Stimulated activated CD4-positive, alpha-beta T cell treated with anti-CD3 and anti-CD28 coated beads, Interleukin-12 subunit alpha, Interleukin-12 subunit beta, amount 100 ng/mL, for 4 hours (primary cell): ENCODE measurements around the gene SEC63.
"Not testable (repeated sequence)": the region's sequence is repeated elsewhere in the genome, so short reads cannot be mapped to it uniquely, and the experiment has no call there.

Experiments
- DNase-seq: peaks from one replicate; pipeline ENCODE4 v3.0.0-alpha.2; 2020

Gene SEC63

DNA sequence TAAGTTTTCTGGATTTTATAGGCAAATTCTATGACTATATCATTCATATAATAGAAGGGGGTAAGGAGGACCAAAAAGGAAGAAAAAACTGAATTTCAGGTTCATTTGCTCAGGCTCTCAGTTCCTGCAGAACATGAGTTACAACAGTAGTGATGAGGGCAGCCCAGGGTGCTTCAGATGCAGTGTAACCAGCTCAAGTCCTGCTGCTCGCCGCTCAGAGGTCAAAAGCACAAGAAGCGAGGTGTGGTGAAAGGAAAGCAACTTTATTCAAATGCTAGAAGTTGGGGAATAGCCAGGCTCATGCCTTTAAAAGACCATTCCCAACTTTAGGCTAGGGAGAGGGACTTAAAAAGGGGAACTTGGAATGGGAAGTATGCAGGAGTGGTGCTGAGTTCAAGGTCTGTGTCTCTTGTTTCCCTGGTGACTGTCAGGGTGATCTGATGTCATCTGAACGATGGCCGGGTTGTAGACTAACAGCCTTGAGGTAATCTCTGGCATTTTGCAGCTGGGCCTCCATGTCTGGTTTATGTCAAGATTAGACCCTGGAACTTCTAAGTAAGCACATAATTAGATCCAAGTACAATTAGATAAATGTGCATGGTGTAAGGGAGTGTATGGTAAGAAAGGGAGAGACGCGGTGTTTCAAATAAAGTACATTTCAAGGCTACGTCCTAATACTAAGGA is 14.5 kb upstream of the SEC63 start:
- DNase-seq, result no peak

DNA sequence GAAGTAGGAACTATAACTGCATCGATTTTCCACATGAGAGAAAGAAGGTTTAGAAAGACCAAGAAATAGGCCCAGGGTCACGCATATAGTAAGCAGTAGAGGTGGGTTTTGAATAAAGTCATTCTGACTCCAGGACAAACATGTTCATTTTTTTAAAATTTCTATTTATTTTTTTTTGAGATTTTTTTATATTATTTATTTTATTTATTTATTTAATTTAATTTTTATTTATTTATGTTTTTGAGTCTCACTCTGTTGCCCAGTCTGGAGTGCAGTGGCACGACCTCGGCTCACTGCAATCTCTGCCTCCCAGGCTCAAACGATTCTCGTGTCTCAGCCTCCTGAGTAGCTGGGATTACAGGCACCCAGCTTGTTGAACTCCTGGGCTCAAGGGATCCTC is 13.2 kb upstream of the SEC63 start:
- no peak for DNase-seq

DNA sequence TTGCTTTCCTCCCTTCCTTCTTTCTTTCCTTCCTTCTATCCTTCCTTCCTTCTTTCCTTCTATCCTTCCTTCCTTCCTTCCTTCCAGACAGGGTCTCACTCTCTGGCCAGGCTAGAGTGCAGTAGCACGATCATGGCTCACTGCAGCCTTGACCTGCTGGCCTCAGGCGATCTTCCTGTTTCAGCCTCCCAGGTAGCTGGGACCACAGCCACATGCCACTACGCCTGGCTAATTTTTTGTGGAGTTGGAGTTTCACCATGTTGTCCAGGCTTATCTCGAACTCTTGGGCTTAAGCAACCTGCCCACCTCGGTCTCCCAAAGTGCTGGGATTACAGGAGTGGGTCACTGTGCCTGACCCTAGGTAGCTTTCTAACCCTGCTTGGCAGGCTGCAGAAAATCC is 12.2 kb upstream of the SEC63 start:
- no peak for DNase-seq

DNA sequence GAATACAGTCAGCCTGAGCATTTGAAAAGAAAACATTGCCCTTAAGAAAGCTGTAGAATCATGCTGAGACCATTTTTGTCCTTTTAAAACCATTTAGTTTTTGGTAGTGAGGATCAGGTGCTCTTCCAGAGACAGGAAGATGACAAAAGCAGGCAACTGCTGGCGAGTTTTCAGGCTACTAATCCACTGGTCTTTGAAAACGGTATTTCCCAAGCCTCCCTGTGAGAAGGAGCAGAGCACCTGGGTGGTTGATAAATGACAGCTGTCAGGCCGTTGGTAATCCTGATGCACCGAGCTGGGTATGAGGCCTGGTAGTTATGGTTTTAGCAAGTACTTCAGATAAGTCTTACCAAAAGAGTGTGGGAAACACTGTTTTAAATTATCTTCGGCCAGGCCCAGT is 10.1 kb upstream of the SEC63 start:
- DNase-seq, result no peak

DNA sequence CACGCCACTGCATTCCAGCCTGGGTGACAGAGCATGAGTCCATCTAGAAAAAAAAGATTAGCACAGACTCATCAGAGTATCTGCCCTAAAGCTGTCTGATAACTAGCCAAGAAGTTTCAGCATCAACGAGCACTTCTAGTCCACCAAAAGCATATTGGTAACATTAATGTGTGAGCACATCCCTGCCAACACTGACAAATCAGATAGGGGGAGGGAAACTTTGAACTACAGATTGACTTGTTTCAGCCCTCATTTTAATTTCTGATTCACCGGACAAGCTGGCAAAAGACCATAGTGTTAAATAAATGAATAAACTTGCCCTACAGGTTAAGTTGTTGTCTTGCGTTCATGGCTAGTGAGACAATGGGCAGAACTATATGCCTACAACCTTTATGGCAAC is 7.7 kb upstream of the SEC63 start:
- DNase-seq, result no peak

DNA sequence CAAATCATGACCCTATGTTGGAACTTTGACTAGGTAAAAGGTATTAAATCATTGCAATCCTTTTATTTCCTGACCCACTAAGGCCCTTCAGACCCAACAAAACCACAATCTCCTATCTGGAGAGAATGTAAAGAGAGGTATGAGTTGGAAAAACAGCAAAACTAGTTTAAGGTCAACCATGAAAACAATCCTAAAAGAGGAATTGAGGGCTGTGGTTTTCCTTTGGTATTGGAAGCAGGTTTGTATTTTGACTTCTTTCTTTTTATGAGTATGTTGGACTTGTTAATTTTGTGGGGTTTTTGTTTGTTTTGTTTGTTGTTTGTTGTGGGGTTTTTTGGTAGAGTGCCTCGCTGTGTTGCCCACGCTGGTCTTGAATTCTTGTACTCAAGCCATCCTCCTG is 4.7 kb upstream of the SEC63 start:
- DNase-seq, result no peak

DNA sequence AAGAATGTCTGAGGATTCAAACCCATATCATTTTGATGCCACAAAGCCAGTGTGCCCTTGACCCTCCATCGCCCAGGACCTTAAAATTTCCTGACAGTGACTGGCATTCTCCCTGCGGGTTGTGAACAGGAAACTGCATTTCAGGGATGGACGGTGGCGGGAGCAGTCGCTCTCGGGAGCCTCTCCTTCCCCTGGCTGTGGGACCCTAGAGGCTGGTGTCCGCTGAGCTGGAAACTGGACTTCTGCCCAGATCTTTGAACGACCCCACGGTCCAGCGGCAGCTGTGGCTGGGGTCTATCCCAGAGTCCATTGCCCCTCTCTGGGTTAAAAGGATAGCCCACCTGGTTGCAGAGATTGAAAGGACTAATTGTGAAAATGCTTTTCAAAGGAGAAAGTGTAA is 1.4 kb upstream of the SEC63 start:
- no peak for DNase-seq

DNA sequence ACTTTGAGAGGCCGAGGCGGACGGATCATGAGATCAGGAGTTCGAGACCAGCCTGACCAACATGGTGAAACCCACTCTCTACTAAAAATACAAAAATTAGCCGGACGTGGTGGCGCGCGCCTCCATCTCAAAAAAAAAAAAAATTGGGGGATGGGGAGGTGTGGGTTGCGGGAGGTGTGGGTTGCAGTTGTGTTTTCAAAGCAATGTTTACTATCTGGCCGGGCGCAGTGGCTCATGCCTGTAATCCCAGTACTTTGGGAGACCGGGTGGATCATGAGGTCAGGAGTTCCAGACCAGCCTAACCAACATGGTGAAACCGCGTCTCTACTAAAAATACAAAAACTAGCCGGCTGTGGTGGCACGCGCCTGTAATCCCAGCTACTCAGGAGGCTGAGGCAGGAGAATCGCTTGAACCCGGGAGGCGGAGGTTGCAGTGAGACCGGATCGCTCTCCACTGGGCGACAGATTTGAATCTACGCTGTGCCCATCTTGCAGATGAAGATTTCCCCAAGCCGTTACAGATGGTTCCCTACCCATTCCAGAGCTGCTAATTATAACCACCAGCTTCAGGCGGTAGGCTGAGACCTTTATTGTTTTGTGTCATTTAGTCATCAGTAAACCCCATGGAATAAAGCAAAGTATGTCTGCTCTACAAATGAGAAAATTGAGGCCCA is 818 bp upstream of the SEC63 start:
- not testable (repeated sequence) for DNase-seq

DNA sequence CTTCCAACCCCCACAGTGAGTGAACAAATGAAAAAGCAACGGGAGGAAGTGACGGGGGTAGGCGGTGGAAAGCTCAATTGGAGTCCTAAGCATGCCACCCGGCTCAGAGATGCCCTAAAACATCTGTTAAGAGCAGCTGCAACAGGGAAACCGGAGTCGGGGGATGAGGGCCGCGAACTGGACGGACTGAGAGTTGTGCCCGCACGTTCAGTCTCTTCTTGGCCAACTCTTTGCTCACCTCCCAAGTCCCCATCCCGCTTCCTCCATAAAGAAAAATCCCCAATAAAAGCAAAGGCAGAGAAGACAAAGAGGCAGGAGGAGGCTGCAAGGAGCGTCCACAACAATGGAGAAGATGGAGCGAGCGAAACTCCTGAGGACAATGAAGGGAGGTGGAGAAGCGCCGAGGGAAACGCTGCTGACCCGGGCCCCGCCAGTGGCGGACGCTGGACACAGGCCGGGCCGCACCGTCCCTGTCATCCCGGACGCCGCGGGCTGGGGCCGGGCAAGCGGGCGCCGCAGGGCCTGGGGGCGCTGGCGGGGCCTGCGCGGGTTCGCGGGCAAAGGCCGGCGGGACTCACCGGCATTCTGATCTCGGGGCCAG is 600 bp downstream of the SEC63 start:
- DNase-seq, result peak; percentile 52

DNA sequence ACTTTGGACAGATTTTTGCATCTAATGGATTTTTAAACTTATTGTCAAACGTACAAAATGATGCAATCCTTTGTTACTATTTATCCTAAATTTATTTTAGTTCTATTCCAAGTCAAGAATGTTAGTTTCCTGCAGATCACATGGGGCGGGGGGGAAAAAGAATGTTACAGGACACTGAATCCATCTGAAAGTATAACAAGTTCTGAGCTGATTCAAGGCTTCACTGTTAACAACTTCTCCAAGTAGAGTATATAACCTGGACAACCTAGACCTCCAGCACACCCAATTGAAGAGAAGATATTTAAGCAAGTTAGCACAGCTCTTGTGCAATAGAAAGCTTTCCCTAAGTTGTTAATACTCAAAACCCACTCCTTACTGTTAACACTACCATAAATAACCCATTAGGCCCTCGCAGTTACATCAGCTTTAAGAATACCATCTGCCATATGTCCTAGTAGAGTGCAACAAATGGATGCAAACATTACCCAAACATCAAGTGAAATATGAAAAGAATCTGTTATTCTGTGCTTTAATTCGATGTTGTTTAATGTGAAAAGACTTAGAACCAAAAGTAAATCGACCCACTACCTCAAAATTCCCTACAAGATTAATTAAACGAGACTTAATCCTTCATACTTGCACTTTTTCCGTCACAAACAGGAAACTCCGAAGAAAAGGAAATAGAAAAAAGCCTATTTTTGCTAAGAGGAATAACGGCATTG is 1.3 kb downstream of the SEC63 start:
- no peak for DNase-seq

DNA sequence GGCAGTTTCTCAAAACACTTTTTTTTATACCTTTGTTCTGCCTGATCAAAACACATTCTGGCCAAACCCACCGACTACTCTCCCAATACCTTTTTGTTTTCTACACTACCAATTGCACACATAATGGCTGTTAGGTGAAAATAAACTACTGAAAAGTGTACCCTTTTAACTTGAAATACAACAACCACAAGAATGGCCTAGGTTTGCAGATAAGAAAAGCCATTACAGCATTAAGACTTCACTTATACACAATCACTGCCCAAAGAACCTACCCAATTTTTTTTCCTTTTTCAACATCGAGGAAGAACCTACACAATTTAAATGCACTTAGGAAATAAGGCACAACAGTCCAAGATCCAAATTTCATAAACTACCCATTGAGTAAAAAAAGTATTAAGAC is 1.8 kb downstream of the SEC63 start:
- no peak for DNase-seq

DNA sequence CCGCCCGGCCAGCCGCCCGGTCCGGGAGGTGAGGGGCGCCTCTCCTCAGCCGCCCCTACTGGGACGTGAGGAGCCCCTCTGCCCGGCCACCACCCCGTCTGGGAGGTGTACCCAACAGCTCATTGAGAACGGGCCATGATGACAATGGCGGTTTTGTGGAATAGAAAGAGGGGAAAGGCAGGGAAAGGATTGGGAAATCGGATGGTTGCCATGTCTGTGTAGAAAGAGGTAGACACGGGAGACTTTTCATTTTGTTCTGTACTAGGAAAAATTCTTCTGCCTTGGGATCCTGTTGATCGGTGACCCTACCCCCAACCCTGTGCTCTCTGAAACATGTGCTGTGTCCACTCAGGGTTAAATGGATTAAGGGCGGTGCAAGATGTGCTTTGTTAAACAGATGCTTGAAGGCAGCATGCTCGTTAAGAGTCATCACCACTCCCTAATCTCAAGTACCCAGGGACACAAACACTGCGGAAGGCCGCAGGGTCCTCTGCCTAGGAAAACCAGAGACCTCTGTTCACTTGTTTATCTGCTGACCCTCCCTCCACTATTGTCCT is 4.1 kb downstream of the SEC63 start:
- DNase-seq, result not testable (repeated sequence)

DNA sequence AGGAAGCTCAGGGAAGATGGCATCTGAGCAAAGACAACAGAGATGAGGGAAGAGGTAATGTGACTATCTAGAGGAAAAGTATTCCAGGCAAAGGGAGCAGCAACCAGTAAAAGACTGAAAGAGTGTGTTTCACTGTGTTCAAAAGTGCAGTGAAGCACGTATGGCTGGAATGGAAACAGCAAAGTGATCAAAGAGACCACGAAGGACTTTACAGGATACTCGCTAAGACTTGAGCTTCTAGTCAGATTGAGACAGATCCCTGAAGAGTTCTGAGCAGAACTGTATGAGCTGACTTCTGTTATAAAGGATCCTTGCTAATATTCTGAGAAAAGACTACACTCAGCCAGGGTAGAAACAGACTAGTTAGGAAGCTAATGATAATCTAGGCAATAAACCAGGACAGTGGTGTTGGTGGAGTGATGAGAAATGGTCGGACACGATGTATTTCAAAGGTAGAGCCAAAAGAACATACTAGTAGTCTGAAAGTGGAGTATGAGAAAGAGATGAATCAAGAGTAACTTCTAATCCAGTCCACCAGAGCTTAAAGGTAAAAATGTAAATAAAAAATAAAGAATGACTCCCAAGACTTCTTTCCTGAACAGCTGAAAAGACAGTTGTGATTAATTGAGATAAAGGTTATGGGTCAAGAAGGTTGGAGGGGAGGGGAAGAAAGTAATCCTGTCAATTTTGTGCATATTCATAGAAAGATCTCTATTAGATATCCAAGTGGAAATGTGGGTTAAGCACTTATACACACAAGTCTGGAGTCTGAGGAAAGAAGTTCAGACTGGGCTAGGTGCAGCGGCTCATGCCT is 14.2 kb downstream of the SEC63 start:
- no peak for DNase-seq

DNA sequence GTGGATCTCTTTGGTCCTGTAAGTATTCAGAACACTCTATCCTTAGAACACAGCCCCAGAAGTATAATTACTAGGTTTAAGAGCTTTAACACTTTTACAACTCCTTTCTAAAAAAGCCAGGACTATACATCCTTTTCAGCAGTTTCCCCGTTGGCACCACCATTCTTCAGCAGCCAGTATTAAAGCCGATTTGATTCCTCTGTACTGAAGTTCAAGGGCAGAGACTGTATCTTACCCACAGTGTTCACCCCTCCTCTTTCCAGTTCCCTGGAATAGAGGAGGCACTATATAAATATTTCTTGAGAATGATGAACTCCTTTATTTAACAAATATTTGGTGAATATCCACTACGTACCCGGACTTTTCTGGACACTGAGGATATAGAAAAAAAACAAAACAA is 15.9 kb downstream of the SEC63 start:
- no peak for DNase-seq

DNA sequence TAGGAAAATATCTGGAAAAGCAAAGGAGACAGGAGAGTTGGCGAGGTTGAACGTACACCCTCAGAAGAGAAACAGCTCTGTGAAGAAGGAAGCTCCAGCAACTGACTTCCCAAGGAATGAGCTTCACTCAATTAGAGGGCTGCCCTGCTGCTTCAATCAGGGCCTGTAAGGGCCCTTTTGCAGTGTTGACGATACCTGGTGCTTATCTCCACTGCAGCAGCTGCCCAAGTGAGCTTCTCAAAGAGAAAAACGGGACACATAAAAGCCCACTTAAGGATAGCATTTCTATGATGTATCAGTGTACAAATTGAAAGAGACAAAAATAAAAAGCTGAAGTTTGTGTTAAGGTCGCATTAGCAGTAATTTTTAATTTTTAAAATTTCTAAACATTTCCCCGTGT is 16.4 kb downstream of the SEC63 start:
- DNase-seq, result no peak

DNA sequence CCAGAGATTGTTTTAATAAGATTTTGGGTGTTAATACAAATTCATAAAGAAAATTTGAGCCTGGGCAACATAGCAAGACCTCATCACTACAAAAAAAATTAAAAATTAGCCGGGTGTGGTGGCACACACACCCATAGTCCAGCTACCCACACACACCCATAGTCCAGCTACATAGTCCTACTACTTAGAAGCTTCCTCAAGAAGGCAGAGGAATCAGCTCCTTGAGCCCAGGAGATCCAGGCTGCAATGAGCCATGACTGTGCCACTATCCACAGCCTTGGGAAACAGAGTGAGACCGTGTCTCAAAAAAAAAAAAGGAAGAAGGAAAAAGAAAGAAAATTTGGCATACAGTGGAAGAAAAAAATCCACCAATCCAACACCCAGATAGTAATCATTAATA is 16.8 kb downstream of the SEC63 start:
- DNase-seq, result no peak

DNA sequence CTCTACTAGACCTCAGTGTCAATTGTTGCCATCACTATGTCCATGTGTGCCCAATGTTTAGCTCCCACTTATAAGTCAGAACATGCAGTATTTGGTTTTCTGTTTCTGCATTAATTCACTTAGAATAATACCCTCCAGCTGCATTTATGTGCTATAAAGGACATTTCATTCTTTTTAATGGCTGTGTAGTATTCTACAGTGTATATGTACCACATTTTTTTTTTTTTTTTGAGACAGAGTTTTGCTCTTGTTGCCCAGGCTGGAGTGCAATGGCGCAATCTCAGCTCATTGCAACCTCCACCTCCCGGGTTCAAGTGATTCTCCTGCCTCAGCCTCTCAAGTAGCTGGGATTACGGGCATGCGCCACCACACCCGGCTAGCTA is 21.1 kb downstream of the SEC63 start:
- not testable (repeated sequence) for DNase-seq

DNA sequence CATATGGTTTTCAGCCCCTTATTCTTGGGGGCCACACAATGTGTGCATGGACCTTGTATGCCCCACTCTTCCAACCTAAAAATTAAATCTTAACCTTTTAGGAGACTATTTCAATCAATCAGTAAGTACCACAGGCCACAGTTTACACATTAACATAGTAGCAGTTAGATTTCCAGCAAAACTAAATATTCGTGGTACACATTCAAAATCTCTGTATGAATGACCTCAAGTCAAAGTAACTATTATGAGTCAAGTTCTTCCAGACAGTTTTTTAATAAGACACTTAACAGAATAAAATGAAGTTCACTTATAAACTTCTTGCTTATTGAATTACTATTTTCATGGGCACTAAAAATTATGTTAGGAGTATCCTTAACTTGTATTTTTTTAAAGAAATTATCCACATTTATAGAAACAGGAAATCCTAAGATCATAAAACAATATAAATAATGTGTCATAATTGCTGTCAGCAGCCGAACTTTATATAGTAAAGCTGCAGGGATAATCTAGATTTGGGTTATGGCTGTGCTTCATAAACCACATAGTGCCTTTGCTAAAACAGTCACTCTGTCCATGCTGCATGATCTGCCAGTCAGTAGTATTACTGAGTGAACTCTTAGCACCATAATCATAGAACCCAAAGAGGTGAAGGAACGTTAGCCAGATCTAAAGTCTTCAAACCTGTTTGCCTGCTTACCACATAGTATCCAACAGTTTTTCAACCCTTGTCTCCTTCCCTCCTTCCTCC is 21.7 kb downstream of the SEC63 start:
- no peak for DNase-seq

DNA sequence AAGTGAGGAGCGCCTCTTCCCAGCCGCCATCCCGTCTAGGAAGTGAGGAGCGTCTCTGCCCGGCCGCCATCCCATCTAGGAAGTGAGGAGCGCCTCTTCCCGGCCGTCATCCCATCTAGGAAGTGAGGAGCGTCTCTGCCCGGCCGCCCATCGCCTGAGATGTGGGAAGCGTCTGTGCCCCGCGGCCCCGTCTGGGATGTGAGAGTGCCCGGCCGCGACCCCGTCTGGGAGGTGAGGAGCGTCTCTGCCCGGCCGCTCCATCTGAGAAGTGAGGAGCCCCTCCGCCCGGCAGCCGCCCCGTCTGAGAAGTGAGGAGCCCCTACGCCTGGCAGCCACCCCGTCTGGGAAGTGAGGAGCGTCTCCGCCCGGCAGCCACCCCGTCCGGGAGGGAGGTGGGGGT is 23.8 kb downstream of the SEC63 start:
- not testable (repeated sequence) for DNase-seq

DNA sequence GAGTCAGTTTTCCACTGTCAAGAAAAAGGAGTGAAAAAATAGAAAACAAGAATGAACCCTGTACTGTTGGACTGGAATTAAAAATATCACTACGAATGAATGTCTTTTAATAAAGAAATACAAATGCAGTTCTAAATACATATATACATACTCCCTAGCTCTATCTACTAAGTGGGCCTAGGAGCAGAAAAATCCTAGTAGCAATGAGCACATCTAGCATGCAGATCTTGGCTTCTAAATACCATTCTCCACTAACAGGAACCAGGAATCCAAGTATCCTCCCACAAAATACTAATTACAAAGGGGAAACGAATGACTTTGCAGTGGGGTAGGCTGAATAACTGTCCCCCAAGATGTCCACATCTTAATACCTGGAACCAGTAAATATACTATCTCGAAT is 25.4 kb downstream of the SEC63 start:
- DNase-seq, result no peak

DNA sequence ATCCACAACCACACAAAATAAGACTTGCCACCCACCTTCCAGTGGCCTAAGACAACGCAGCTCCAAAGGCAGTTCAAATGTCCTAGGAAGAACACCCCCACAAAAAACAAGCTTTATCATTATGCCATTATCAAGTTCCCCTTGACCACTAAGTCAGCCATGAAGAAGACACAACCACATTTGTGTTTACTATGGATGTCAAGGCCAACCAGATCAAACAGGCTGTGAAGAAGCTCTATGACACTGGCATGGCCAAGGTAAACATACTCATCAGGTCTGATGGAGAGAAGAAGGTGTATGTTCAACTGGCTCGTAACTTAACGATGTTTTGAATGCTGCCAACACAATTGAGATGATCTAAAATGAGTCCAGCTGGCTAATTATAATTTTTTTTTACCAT is 26.1 kb downstream of the SEC63 start:
- DNase-seq, result no peak

DNA sequence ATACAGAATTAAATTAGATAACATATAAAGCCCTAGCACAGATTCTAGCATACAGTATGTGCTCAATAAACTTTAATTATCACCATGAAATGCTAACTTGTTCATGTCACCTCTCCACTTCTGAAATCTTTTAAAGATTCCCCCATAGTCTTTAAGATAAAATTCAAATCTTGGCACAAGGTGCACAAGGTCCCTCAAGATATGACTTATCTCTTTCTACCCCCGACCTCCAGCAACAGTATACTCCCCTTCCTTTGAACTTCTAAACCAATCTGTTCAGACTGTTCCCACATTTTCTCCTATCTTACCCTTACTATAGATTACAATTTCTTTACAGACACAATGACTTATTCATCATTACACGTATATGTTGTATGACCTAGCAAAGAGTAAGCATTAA is 29.0 kb downstream of the SEC63 start:
- DNase-seq, result no peak
